GM12878 (cell line): Measurements from ENCODE around the gene GLT8D1.

Source experiments
- CBX5 ChIP-seq: sonication (generic); IDR thresholded peaks from 2 replicates; pipeline ENCODE4 v1.6.1; 2016; ENCODE audit warnings: low read depth, moderate library complexity, mild to moderate bottlenecking, inconsistent platforms
- CEBPB ChIP-seq, 2 experiments: fragments of 150-350 bp in 1 of 2; IDR thresholded peaks; 2 replicates each; pipeline ENCODE4 v1.6.1; 2012 to 2014; ENCODE audit warnings: low read depth in 2 of 2, low read length in 2 of 2, borderline replicate concordance in 1 of 2, inconsistent platforms in 1 of 2
- CHD4 ChIP-seq: fragments of 200-600 bp; sonication (generic); IDR thresholded peaks from 2 replicates; pipeline ENCODE4 v1.6.1; 2016; ENCODE audit warnings: mild to moderate bottlenecking
- EZH2 ChIP-seq: IDR thresholded peaks from 2 replicates; pipeline ENCODE4 v1.6.1; 2012; ENCODE audit warnings: low read depth, mild to moderate bottlenecking, control low read depth, inconsistent platforms, low read length, borderline replicate concordance; ENCODE audit not compliant: control insufficient read depth
- FOXK2 ChIP-seq: fragments of 450-650 bp; IDR thresholded peaks from 2 replicates; pipeline ENCODE4 v1.6.1; 2017; ENCODE audit warnings: mild to moderate bottlenecking, moderate library complexity
- HCFC1 ChIP-seq: fragments of 150-350 bp; IDR thresholded peaks from 2 replicates; pipeline ENCODE4 v1.6.1; 2014; ENCODE audit warnings: low read length
- HDAC2 ChIP-seq: fragments of 200-600 bp; sonication (generic); IDR thresholded peaks from 2 replicates; pipeline ENCODE4 v1.6.1; 2017
- NR2C2 ChIP-seq: IDR thresholded peaks from 2 replicates; pipeline ENCODE4 v1.6.1; 2011; ENCODE audit warnings: borderline replicate concordance, low read depth; ENCODE audit not compliant: control insufficient read depth, insufficient read length
- NRF1 ChIP-seq: conservative IDR thresholded peaks from 2 replicates; pipeline ENCODE4 v1.6.1; 2011; ENCODE audit warnings: mild to moderate bottlenecking, low read depth, low read length, improper control_type of control experiment
- POLR2A ChIP-seq: IDR thresholded peaks from 2 replicates; pipeline ENCODE4 v1.6.1; 2011; ENCODE audit warnings: low read depth, mild to moderate bottlenecking, low read length
- SRF ChIP-seq, 2 experiments: IDR thresholded peaks; 2 replicates each; pipeline ENCODE4 v1.6.1; 2011; ENCODE audit warnings: low read depth in 2 of 2, low read length in 2 of 2, mild to moderate bottlenecking in 1 of 2, moderate library complexity in 1 of 2
- TF ChIP-seq, protein P1 (sequence below), 3 experiments: IDR thresholded peaks in 2 of 3; conservative IDR thresholded peaks in 1 of 3; 2 replicates each; pipeline ENCODE4 v1.5.1; 2011; ENCODE audit warnings: low read depth in 3 of 3, low read length in 3 of 3, mild to moderate bottlenecking in 3 of 3, control low read depth in 2 of 3, moderate library complexity in 2 of 3, inconsistent platforms in 1 of 3, mixed read lengths in 1 of 3; ENCODE audit not compliant: control insufficient read depth in 2 of 3, insufficient read depth in 1 of 3; ENCODE audit errors: extremely low read depth in 1 of 3
- TF ChIP-seq, protein P2 (sequence below): IDR thresholded peaks from 2 replicates; pipeline ENCODE4 v1.6.1; 2012; ENCODE audit warnings: mild to moderate bottlenecking, low read depth, low read length
- TF ChIP-seq, protein P3 (sequence below): IDR thresholded peaks from 2 replicates; pipeline ENCODE4 v1.6.1; 2011; ENCODE audit warnings: low read depth, mild to moderate bottlenecking, low read length, moderate library complexity, borderline replicate concordance; ENCODE audit errors: extremely low read depth

DNA sequence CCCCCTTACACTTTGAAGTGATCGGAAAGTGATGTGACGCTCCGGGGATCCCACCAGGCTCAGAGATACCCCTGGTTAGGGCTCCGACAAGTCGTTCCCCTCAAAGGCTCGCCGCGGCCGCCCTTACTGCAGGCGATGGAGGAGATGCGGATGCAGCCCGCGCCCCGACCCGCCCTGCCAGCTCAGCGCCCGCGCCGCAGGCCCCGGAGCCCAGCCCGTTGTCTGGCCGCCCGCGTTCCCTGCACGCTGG, 228 bp downstream of the GLT8D1 start:
- TF ChIP-seq, protein P1, sequence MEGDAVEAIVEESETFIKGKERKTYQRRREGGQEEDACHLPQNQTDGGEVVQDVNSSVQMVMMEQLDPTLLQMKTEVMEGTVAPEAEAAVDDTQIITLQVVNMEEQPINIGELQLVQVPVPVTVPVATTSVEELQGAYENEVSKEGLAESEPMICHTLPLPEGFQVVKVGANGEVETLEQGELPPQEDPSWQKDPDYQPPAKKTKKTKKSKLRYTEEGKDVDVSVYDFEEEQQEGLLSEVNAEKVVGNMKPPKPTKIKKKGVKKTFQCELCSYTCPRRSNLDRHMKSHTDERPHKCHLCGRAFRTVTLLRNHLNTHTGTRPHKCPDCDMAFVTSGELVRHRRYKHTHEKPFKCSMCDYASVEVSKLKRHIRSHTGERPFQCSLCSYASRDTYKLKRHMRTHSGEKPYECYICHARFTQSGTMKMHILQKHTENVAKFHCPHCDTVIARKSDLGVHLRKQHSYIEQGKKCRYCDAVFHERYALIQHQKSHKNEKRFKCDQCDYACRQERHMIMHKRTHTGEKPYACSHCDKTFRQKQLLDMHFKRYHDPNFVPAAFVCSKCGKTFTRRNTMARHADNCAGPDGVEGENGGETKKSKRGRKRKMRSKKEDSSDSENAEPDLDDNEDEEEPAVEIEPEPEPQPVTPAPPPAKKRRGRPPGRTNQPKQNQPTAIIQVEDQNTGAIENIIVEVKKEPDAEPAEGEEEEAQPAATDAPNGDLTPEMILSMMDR (IDR thresholded peaks at IDR 0.05 in 2 of 3, conservative IDR thresholded peaks at IDR 0.05 in 1 of 3; ENCODE audit: control insufficient read depth in 2 of 3, extremely low read depth in 1 of 3, insufficient read depth in 1 of 3, low read depth in 3 of 3, low read length in 3 of 3), result no peak
- TF ChIP-seq, protein P2, sequence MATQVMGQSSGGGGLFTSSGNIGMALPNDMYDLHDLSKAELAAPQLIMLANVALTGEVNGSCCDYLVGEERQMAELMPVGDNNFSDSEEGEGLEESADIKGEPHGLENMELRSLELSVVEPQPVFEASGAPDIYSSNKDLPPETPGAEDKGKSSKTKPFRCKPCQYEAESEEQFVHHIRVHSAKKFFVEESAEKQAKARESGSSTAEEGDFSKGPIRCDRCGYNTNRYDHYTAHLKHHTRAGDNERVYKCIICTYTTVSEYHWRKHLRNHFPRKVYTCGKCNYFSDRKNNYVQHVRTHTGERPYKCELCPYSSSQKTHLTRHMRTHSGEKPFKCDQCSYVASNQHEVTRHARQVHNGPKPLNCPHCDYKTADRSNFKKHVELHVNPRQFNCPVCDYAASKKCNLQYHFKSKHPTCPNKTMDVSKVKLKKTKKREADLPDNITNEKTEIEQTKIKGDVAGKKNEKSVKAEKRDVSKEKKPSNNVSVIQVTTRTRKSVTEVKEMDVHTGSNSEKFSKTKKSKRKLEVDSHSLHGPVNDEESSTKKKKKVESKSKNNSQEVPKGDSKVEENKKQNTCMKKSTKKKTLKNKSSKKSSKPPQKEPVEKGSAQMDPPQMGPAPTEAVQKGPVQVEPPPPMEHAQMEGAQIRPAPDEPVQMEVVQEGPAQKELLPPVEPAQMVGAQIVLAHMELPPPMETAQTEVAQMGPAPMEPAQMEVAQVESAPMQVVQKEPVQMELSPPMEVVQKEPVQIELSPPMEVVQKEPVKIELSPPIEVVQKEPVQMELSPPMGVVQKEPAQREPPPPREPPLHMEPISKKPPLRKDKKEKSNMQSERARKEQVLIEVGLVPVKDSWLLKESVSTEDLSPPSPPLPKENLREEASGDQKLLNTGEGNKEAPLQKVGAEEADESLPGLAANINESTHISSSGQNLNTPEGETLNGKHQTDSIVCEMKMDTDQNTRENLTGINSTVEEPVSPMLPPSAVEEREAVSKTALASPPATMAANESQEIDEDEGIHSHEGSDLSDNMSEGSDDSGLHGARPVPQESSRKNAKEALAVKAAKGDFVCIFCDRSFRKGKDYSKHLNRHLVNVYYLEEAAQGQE, result no peak
- TF ChIP-seq CHD4 (no peak), EZH2 (no peak), HCFC1 (no peak), NR2C2 (no peak), NRF1 (no peak), FOXK2 (no peak), SRF (IDR thresholded peaks at IDR 0.05; ENCODE audit: low read depth in 2 of 2, low read length in 2 of 2) (no peak), HDAC2 (no peak), CBX5 (no peak), POLR2A (no peak), CEBPB (IDR thresholded peaks at IDR 0.05; ENCODE audit: borderline replicate concordance in 1 of 2, low read depth in 2 of 2, low read length in 2 of 2) (no peak)
- TF ChIP-seq, protein P3, sequence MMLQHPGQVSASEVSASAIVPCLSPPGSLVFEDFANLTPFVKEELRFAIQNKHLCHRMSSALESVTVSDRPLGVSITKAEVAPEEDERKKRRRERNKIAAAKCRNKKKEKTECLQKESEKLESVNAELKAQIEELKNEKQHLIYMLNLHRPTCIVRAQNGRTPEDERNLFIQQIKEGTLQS, result no peak
